HepG2 (cell line): ENCODE data around the gene PRSS22. TPM values are rescaled to one million over a fixed set of nuclear protein-coding genes. Genes with fewer than 3 reads are reported as not detected.

Experiments
- ATAC-seq: fragments of 200-7000 bp; cut with Tn5 transposase; 3 replicates; pipeline ENCODE4 v1.9.1; 2020; ENCODE audit warnings: mild to moderate bottlenecking, moderate library complexity
- BruUV-seq: library from RNA; stranded (reverse); fragments of 400-500 nt; replicated peaks from 2 replicates; lab custom pipeline; 2021; lab: Mats Ljungman, UMichigan
- CTCF ChIA-PET: fragments of 300-600 bp; formaldehyde crosslinking; extraction: SDS; loops from one replicate; lab custom pipeline; 2021; ENCODE audit warnings: low total read pairs, inconsistent platforms, low intra/inter-chr PET ratio; lab: Yijun Ruan, JAX
- POLR2A ChIA-PET: fragments of 350-600 bp; sonication (Branson Sonifier 250); formaldehyde crosslinking; loops from one replicate; lab custom pipeline; 2020; ENCODE audit warnings: antibody characterized with exemption, inconsistent platforms; lab: Yijun Ruan, JAX
- DNase-seq: peaks from one replicate; pipeline ENCODE4 v3.0.0-alpha.2; 2015; ENCODE audit warnings: low spot score
- FAIRE-seq: peaks from 3 replicates; lab custom pipeline; 2011; peaks lifted over from hg19 to GRCh38; lab: Jason Lieb, UNC
- H2AFZ ChIP-seq: one replicate; pipeline ENCODE4 v1.6.1; 2011; ENCODE audit warnings: low read length, inconsistent platforms
- H3K27ac ChIP-seq: fragments of 300-600 bp; 3 replicates; pipeline ENCODE4 v1.8.0; 2011; ENCODE audit warnings: mixed run types, mild to moderate bottlenecking, mixed read lengths, low read length, inconsistent platforms; ENCODE audit not compliant: insufficient read depth; ENCODE audit errors: extremely low read length
- H3K27me3 ChIP-seq, 2 experiments: fragments of 200-600 bp in 1 of 2; 2 replicates in 1 of 2; 3 replicates in 1 of 2; pipeline versions ENCODE4 v1.6.0 to v1.8.0; 2011; ENCODE audit warnings: low read length in 2 of 2, mild to moderate bottlenecking in 2 of 2, moderate library complexity in 2 of 2, inconsistent platforms in 1 of 2; ENCODE audit not compliant: insufficient read depth in 2 of 2, control insufficient read depth in 1 of 2
- H3K36me3 ChIP-seq, 2 experiments: fragments of 200-600 bp in 1 of 2; replicated peaks in 1 of 2; 2 replicates in 1 of 2; 3 replicates in 1 of 2; pipeline versions ENCODE4 v1.5.1 to v1.8.0; 2011; ENCODE audit warnings: low read length in 2 of 2, inconsistent platforms in 1 of 2; ENCODE audit not compliant: insufficient read depth in 2 of 2, control insufficient read depth in 1 of 2
- H3K4me1 ChIP-seq: 2 replicates; pipeline ENCODE4 v1.5.1; 2012; ENCODE audit warnings: low read length, inconsistent platforms; ENCODE audit not compliant: insufficient read depth
- H3K4me2 ChIP-seq: 2 replicates; pipeline ENCODE4 v1.6.0; 2011; ENCODE audit warnings: low read depth, low read length, inconsistent platforms
- H3K4me3 ChIP-seq, 3 experiments: fragments of 200-600 bp in 1 of 3; sonication (generic), shearing (Covaris generic) in 1 of 3; replicated peaks in 1 of 3; 2 replicates each; pipeline ENCODE4 v1.5.1; 2011 to 2016; ENCODE audit warnings: low read length in 3 of 3, inconsistent platforms in 2 of 3, low read depth in 2 of 3, mild to moderate bottlenecking in 2 of 3, control low read depth in 1 of 3, mixed read lengths in 1 of 3; ENCODE audit not compliant: insufficient read depth in 1 of 3
- H3K79me2 ChIP-seq: one replicate; pipeline ENCODE4 v1.6.1; 2011; ENCODE audit warnings: low read length, inconsistent platforms; ENCODE audit not compliant: insufficient read depth
- H3K9ac ChIP-seq: 2 replicates; pipeline ENCODE4 v1.6.0; 2011; ENCODE audit warnings: mild to moderate bottlenecking, low read depth, low read length, inconsistent platforms; ENCODE audit not compliant: insufficient read depth
- H3K9me3 ChIP-seq: 2 replicates; pipeline ENCODE4 v1.5.1; 2012; ENCODE audit warnings: mild to moderate bottlenecking, low read length
- H4K20me1 ChIP-seq: 2 replicates; pipeline ENCODE4 v1.6.0; 2011; ENCODE audit warnings: inconsistent platforms, mild to moderate bottlenecking, low read length, moderate library complexity; ENCODE audit not compliant: insufficient read depth
- AHR ChIP-seq: IDR thresholded peaks from 2 replicates; pipeline ENCODE4 v1.6.1; 2018; ENCODE audit warnings: missing genetic modification reagents, missing compliant biosample characterization
- ATM ChIP-seq: fragments of 450-650 bp; IDR thresholded peaks from 2 replicates; pipeline ENCODE4 v1.7.1; 2017; ENCODE audit warnings: mild to moderate bottlenecking, borderline replicate concordance
- CAMTA2 ChIP-seq: sonication (generic); formaldehyde crosslinking; IDR thresholded peaks from 2 replicates; pipeline ENCODE4 v1.4.0; 2020; ENCODE audit warnings: mild to moderate bottlenecking, missing genetic modification reagents, borderline replicate concordance
- FOXA3 ChIP-seq: IDR thresholded peaks from 2 replicates; pipeline ENCODE4 v1.6.1; 2016; ENCODE audit warnings: missing genetic modification reagents, missing compliant biosample characterization
- MAFF ChIP-seq: IDR thresholded peaks from 2 replicates; pipeline ENCODE4 v1.6.1; 2011; ENCODE audit warnings: low read depth, low read length, improper control_type of control experiment
- MBNL3 ChIP-seq: fragments of 250-450 bp; sonication (Bioruptor Pico); conservative IDR thresholded peaks from 2 replicates; pipeline ENCODE4 v1.8.0; 2022; ENCODE audit warnings: mild to moderate bottlenecking, inconsistent platforms
- MYC ChIP-seq: sonication (generic); formaldehyde crosslinking; IDR thresholded peaks from 2 replicates; pipeline ENCODE4 v1.9.0; 2021; ENCODE audit warnings: missing genetic modification reagents, borderline replicate concordance
- NPAS2 ChIP-seq: sonication (generic); formaldehyde crosslinking; IDR thresholded peaks from 2 replicates; pipeline ENCODE4 v1.8.0; 2022; ENCODE audit warnings: mild to moderate bottlenecking, missing genetic modification reagents, borderline replicate concordance
- RXRB ChIP-seq: IDR thresholded peaks from 2 replicates; pipeline ENCODE4 v1.6.1; 2016; ENCODE audit warnings: borderline replicate concordance, missing genetic modification reagents, missing compliant biosample characterization
- SP2 ChIP-seq: sonication (generic); formaldehyde crosslinking; IDR thresholded peaks from 2 replicates; pipeline ENCODE4 v1.5.1; 2020; ENCODE audit warnings: mild to moderate bottlenecking, missing genetic modification reagents
- TCF7 ChIP-seq: sonication (generic); IDR thresholded peaks from 2 replicates; pipeline ENCODE4 v1.6.1; 2016; ENCODE audit warnings: antibody characterized with exemption, low read depth
- ZMAT3 ChIP-seq: sonication (generic); formaldehyde crosslinking; conservative IDR thresholded peaks from 2 replicates; pipeline ENCODE4 v1.7.0; 2021; ENCODE audit warnings: missing genetic modification reagents
- ZNF367 ChIP-seq: sonication (generic); formaldehyde crosslinking; IDR thresholded peaks from 2 replicates; pipeline ENCODE4 v1.4.0; 2020; ENCODE audit warnings: missing genetic modification reagents, borderline replicate concordance
- ZNF562 ChIP-seq: sonication (generic); formaldehyde crosslinking; IDR thresholded peaks from 2 replicates; pipeline ENCODE4 v1.8.0; 2022; ENCODE audit warnings: missing genetic modification reagents, borderline replicate concordance
- ZNF768 ChIP-seq: sonication (generic); formaldehyde crosslinking; IDR thresholded peaks from 2 replicates; pipeline ENCODE4 v1.4.0; 2020; ENCODE audit warnings: missing genetic modification reagents
- WGBS: methylation state at CpG from one replicate; pipeline ENCODE4 v1.1.6; 2017; ENCODE audit warnings: low lambda C conversion rate; 5-methylcytosine and 5-hydroxymethylcytosine counted together
- in situ Hi-C: cut with HindIII; loops from 2 replicates; pipeline ENCODE4 v1.10.0; 2017; ENCODE audit warnings: low pct_unique_long_range_greater_than_20kb; ENCODE audit not compliant: extremely low pct_ligation_motif_present
- intact Hi-C: fragments of 100-400 bp; cut with micrococcal nuclease; formaldehyde crosslinking; loops from one replicate; pipeline ENCODE4 v1.10.0; 2022; ENCODE audit not compliant: unreplicated experiment
- polyA plus RNA-seq, 8 experiments: library from polyadenylated mRNA; depleted of rRNA in 3 of 8; stranded (reverse) in 7 of 8; unstranded in 1 of 8; fragments of >200 nt; fragmentation: Illumina TruSeq in 4 of 8; extraction: Trizol in 4 of 8; gene quantifications; 2 replicates each; pipeline versions ENCODE4 v1.2.1 to v1.2.3, GENCODE V29; 2011 to 2016; ENCODE audit warnings: low read depth in 4 of 8, missing spikeins in 1 of 8, mixed read lengths in 1 of 8; ENCODE audit not compliant: insufficient read depth in 1 of 8
- total RNA-seq, 5 experiments: library from RNA; depleted of rRNA; stranded (reverse); fragments of >200 nt; fragmentation: Illumina TruSeq; extraction: Trizol; gene quantifications; 2 replicates each; pipeline ENCODE4 v1.2.3, GENCODE V29; 2016; ENCODE audit warnings: low read depth in 1 of 5
- TF ChIP-seq, protein P1 (sequence below): sonication (generic); formaldehyde crosslinking; IDR thresholded peaks from 2 replicates; pipeline ENCODE4 v1.8.1; 2022; ENCODE audit warnings: low read depth, mild to moderate bottlenecking, missing genetic modification reagents
- TF ChIP-seq, protein P2 (sequence below): sonication (generic); formaldehyde crosslinking; IDR thresholded peaks from 2 replicates; pipeline ENCODE4 v1.4.0; 2020; ENCODE audit warnings: low read depth, missing genetic modification reagents

The PRSS22 gene
- total and polyA plus RNA-seq, 2 of the 13 experiments (the other 11 are each of a cell fraction or from before 2014, with no cell fraction given): 0.24 to 0.32 TPM

DNA sequence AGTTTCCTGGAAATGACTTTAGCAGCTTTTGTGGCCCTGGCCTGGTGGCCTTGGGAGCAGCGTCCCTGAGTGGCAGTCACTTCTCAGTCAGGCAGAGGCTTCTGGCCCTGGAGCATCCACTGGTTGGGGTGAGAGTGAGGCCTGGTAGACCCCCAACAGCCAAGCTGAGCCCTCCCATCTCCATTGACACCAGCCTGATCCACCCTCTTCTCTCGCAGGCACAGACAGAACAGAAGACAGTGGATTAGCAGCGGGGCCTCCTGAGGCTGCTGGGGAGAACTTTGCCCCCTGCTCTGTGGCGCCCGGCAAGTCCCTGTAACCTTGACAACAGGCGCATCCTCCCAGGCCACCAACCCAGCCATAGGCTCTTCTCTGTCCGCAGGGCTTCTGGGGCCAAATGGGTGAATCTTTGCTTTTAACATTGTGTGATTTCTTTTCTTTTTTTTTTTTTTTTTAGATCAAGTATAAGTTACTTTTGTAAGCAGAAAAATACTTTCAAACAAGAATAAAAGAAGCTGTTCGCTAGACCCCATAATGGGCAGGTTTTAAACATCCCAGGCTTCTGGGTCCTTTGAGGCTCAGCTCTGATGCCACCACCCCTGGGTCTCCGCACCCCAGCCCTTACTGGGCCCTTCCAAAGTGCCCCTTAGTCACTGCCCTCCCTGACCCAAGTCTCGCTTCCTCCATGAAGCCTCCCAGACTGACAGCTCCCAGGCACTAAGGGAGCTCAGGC is 41.0 kb upstream of the PRSS22 start (continued):
- 0 out of 2 replicates have a peak, but pooled peaks have one; percentile 17 for TF ChIP-seq MYC (CRISPR knock-in tag)
- no peak for TF ChIP-seq MBNL3 (CRISPR knock-in tag)
- no peak for TF ChIP-seq CAMTA2 (CRISPR knock-in tag)
- TF ChIP-seq, protein P1, sequence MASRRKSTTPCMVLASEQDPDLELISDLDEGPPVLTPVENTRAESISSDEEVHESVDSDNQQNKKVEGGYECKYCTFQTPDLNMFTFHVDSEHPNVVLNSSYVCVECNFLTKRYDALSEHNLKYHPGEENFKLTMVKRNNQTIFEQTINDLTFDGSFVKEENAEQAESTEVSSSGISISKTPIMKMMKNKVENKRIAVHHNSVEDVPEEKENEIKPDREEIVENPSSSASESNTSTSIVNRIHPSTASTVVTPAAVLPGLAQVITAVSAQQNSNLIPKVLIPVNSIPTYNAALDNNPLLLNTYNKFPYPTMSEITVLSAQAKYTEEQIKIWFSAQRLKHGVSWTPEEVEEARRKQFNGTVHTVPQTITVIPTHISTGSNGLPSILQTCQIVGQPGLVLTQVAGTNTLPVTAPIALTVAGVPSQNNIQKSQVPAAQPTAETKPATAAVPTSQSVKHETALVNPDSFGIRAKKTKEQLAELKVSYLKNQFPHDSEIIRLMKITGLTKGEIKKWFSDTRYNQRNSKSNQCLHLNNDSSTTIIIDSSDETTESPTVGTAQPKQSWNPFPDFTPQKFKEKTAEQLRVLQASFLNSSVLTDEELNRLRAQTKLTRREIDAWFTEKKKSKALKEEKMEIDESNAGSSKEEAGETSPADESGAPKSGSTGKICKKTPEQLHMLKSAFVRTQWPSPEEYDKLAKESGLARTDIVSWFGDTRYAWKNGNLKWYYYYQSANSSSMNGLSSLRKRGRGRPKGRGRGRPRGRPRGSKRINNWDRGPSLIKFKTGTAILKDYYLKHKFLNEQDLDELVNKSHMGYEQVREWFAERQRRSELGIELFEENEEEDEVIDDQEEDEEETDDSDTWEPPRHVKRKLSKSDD: no peak
- TF ChIP-seq RXRB: peak; percentile 51; the same call in 1 of the 2 replicates
- TF ChIP-seq ZNF367 (CRISPR knock-in tag): no peak
- TF ChIP-seq FOXA3 (CRISPR knock-in tag): no peak
- no peak for TF ChIP-seq ZMAT3 (CRISPR knock-in tag)
- TF ChIP-seq ATM: no peak
- no peak for TF ChIP-seq SP2 (CRISPR knock-in tag)
- TF ChIP-seq ZNF768 (CRISPR knock-in tag): no peak

DNA sequence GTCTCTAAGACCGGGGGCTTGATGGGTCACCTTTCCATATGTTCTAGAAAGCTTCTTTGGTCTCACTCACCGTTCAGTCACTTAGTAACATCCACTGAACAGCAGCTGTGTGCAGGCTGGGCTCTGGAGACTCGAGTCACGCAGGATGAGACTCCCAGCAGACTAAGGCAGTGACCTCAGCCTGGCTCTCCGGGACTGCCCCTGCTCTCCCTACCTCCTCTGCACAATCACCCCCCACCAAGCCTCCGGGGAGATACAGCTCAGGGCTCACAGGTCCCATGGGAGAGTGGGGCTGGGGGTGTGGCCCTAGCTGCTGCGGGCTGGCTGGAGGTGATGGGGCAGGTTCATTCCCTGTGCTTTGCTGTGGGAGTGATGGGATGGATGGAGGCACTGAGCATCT is 39.1 kb upstream of the PRSS22 start:
- Histone ChIP-seq H3K9me3 (no peaks in the 10 kb centered on the region), H3K27me3 (no peaks in the 10 kb centered on the region), H3K4me1 (peaks cover 46% of the 10 kb centered on the region), H3K4me3 (no peak overlapping the region), H2AFZ (no peak overlapping the region), H3K4me2 (no peak overlapping the region), H3K36me3 (peaks cover 2 to 4% of the 10 kb centered on the region in 2 experiments; a peak in 2 of 5 replicates), H3K79me2 (no peaks in the 10 kb centered on the region), H3K9ac (no peak overlapping the region), H4K20me1 (no peaks in the 10 kb centered on the region; the same call in 1 of the 2 replicates), H3K27ac (no peak overlapping the region)
- in situ Hi-C loops: no loop called here
- 100% methylated on average over 2 of the region's 7 CpGs for WGBS
- ChIA-PET POLR2A (interaction anchor here (1.5 to 3.2 kb wide), 2 partner anchors 9 to 14 kb away, joined by 5 to 15 read pairs; partner anchors contain the start of gene FLYWCH2), CTCF (no interaction called here)
- DNase-seq (no peak), FAIRE-seq (no peak), ATAC-seq (no peak)
- no TSS peak for BruUV-seq
- intact Hi-C loops: no loop called here
- no peak for TF ChIP-seq MAFF
- TF ChIP-seq AHR: no peak
- no peak for TF ChIP-seq NPAS2 (CRISPR knock-in tag)
- TF ChIP-seq, protein P2, sequence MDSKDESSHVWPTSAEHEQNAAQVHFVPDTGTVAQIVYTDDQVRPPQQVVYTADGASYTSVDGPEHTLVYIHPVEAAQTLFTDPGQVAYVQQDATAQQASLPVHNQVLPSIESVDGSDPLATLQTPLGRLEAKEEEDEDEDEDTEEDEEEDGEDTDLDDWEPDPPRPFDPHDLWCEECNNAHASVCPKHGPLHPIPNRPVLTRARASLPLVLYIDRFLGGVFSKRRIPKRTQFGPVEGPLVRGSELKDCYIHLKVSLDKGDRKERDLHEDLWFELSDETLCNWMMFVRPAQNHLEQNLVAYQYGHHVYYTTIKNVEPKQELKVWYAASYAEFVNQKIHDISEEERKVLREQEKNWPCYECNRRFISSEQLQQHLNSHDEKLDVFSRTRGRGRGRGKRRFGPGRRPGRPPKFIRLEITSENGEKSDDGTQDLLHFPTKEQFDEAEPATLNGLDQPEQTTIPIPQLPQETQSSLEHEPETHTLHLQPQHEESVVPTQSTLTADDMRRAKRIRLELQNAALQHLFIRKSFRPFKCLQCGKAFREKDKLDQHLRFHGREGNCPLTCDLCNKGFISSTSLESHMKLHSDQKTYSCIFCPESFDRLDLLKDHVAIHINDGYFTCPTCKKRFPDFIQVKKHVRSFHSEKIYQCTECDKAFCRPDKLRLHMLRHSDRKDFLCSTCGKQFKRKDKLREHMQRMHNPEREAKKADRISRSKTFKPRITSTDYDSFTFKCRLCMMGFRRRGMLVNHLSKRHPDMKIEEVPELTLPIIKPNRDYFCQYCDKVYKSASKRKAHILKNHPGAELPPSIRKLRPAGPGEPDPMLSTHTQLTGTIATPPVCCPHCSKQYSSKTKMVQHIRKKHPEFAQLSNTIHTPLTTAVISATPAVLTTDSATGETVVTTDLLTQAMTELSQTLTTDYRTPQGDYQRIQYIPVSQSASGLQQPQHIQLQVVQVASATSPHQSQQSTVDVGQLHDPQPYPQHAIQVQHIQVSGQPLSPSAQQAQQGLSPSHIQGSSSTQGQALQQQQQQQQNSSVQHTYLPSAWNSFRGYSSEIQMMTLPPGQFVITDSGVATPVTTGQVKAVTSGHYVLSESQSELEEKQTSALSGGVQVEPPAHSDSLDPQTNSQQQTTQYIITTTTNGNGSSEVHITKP (CRISPR knock-in tag): no peak
- no peak for TF ChIP-seq ZNF562 (CRISPR knock-in tag)
- TF ChIP-seq TCF7: no peak
